ENCODE measurements around the gene COPB1.

COPB1 gene

GRCh38 chr11:14471127-14471526 is 28.5 kb downstream of the COPB1 start:
- H3K4me3 ChIP-seq (ENCODE audit: low read depth, low read length), result no peak overlapping the region
- TF ChIP-seq CTCF (IDR thresholded peaks at IDR 0.05; ENCODE audit: low read depth, low read length, missing control alignments), result no peak
- DNase-seq (ENCODE audit: low read depth), result no peak

- no peak for DNase-seq (ENCODE audit: low read depth)
- no peak for TF ChIP-seq CTCF (IDR thresholded peaks at IDR 0.05; ENCODE audit: low read depth, low read length, missing control alignments)
- H3K4me3 ChIP-seq (ENCODE audit: low read depth, low read length), result no peak overlapping the region
Observed at GRCh38 chr11:14463623-14464022, 36.0 kb downstream of the COPB1 start.

GRCh38 chr11:14460147-14460546 is 39.5 kb downstream of the COPB1 start:
- DNase-seq (ENCODE audit: low read depth), result no peak
- H3K4me3 ChIP-seq (ENCODE audit: low read depth, low read length), result no peak overlapping the region
- no peak for TF ChIP-seq CTCF (IDR thresholded peaks at IDR 0.05; ENCODE audit: low read depth, low read length, missing control alignments)

GRCh38 chr11:14458377-14458776 is 41.2 kb downstream of the COPB1 start:
- TF ChIP-seq CTCF (IDR thresholded peaks at IDR 0.05; ENCODE audit: low read depth, low read length, missing control alignments), result no peak
- DNase-seq (ENCODE audit: low read depth), result no peak
- H3K4me3 ChIP-seq (ENCODE audit: low read depth, low read length), result no peak overlapping the region

GRCh38 chr11:14455648-14456430 is 43.8 kb downstream of the COPB1 start:
- TF ChIP-seq CTCF (IDR thresholded peaks at IDR 0.05; ENCODE audit: low read depth, low read length, missing control alignments), result no peak
- H3K4me3 ChIP-seq (ENCODE audit: low read depth, low read length), result no peak overlapping the region
- DNase-seq (ENCODE audit: low read depth), result no peak

- DNase-seq (ENCODE audit: low read depth), result no peak
- TF ChIP-seq CTCF (IDR thresholded peaks at IDR 0.05; ENCODE audit: low read depth, low read length, missing control alignments), result peak; percentile 47
- H3K4me3 ChIP-seq (ENCODE audit: low read depth, low read length), result no peak overlapping the region
Observed at GRCh38 chr11:14454861-14455632, 44.6 kb downstream of the COPB1 start.
